Right hindlimb (tissue), 1 donor: Measurements from ENCODE around the gene RAVER1.
"Not testable (repeated sequence)": the region's sequence is repeated elsewhere in the genome, so short reads cannot be mapped to it uniquely, and the experiment has no call there.

Source experiments
- DNase-seq: peaks from one replicate; pipeline ENCODE4 v3.0.0-alpha.2; 2018

Gene RAVER1

GRCh38 chr19:10343495-10343894, 10.2 kb upstream of the RAVER1 start:
- no peak for DNase-seq

GRCh38 chr19:10339977-10340376, 6.6 kb upstream of the RAVER1 start:
- no peak for DNase-seq

- DNase-seq: no peak
Measured at GRCh38 chr19:10339380-10339960, 6.1 kb upstream of the RAVER1 start, which contains the start of gene ICAM3. Gene ICAM3 (minus strand): TSS chr19:10339624. CDS start chr19:10339614, 10 bp downstream.

GRCh38 chr19:10338940-10339339, 5.6 kb upstream of the RAVER1 start:
- DNase-seq: no peak

GRCh38 chr19:10336725-10337124, 3.4 kb upstream of the RAVER1 start:
- not testable (repeated sequence) for DNase-seq

- no peak for DNase-seq
Measured at GRCh38 chr19:10335352-10335985, 2.1 kb upstream of the RAVER1 start.

- DNase-seq: peak; percentile 93
Measured at GRCh38 chr19:10334588-10335351, 1.4 kb upstream of the RAVER1 start.

GRCh38 chr19:10333758-10334587, 644 bp upstream of the RAVER1 start:
- DNase-seq: no peak

GRCh38 chr19:10332158-10332964, 968 bp downstream of the RAVER1 start:
- DNase-seq: no peak

GRCh38 chr19:10329555-10329954, 3.8 kb downstream of the RAVER1 start:
- no peak for DNase-seq

- no peak for DNase-seq
Measured at GRCh38 chr19:10328558-10329429, 4.5 kb downstream of the RAVER1 start.

- DNase-seq: no peak
Measured at GRCh38 chr19:10327793-10328192, 5.5 kb downstream of the RAVER1 start.

GRCh38 chr19:10325732-10326131, 7.6 kb downstream of the RAVER1 start:
- DNase-seq: no peak

GRCh38 chr19:10321874-10322835, 11.2 kb downstream of the RAVER1 start:
- no peak for DNase-seq

- DNase-seq: no peak
Measured at GRCh38 chr19:10321417-10321797, 11.9 kb downstream of the RAVER1 start.

GRCh38 chr19:10320602-10321416, 12.5 kb downstream of the RAVER1 start:
- DNase-seq: no peak

- no peak for DNase-seq
Measured at GRCh38 chr19:10318807-10319682, 14.3 kb downstream of the RAVER1 start.

GRCh38 chr19:10317857-10318462, 15.4 kb downstream of the RAVER1 start:
- no peak for DNase-seq
